ENCODE data around the gene TMEM147.

DNA sequence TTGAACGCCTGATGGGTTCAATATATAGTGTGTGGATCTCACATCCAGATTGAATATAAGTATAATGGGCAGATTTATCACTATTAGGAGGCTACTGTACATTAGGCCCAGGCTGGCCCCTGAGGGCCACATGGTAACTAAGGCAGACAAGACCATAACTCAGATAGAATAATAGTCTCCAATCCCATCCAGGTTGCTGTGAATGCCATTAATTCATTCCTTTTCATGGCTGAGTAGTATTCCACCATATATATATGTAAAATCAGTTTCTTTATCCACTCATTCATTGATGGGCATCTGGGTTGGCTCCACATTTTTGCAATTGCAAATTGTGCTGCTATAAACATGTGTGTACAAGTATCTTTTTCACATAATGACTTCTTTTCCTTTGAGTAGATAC lies 32.5 kb downstream of the TMEM147 start:
- no peak for TF ChIP-seq POLR2A (IDR thresholded peaks at IDR 0.05)
- TF ChIP-seq, protein P1, sequence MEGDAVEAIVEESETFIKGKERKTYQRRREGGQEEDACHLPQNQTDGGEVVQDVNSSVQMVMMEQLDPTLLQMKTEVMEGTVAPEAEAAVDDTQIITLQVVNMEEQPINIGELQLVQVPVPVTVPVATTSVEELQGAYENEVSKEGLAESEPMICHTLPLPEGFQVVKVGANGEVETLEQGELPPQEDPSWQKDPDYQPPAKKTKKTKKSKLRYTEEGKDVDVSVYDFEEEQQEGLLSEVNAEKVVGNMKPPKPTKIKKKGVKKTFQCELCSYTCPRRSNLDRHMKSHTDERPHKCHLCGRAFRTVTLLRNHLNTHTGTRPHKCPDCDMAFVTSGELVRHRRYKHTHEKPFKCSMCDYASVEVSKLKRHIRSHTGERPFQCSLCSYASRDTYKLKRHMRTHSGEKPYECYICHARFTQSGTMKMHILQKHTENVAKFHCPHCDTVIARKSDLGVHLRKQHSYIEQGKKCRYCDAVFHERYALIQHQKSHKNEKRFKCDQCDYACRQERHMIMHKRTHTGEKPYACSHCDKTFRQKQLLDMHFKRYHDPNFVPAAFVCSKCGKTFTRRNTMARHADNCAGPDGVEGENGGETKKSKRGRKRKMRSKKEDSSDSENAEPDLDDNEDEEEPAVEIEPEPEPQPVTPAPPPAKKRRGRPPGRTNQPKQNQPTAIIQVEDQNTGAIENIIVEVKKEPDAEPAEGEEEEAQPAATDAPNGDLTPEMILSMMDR (IDR thresholded peaks at IDR 0.05): no peak
